LNCAP (cell line): ENCODE data around the gene ARHGAP22.

Experiments
- TF ChIP-seq, protein P1 (sequence below): fragments of 450-650 bp; IDR thresholded peaks from 2 replicates; pipeline ENCODE4 v1.5.1; 2017; ENCODE audit warnings: mild to moderate bottlenecking

ARHGAP22 gene

DNA sequence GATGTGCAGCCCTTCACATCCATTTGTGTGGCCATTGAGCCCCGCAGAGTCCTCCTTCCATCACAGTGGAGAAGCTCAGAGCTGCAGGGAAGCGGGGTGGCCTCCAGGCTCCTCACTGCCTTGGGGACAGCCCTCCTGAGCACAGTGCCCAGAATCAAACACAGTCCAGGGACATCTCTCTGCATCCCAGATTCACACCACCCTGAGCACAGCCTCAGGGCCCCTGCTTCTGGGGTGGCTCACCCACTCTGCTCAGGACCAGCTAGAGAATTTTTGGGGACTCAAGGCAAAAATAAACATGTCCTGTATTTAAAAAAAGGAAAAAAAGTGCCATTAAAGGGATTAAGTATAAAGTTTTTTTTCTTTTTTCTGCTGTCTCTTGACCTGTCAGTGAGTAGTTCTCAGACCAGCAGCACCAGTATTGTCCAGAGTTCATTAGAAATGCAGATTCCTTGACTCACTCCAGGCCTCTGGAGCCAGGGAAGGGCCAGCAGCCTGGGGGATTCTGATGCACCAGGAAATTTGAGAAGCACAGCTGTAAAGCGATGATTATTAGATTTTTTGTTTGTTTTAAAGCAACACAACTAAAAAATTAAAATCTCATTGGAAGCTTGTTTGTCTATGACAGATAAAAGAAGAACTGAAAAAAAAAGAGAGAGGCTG lies 61.6 kb downstream of the ARHGAP22 start:
- TF ChIP-seq, protein P1, sequence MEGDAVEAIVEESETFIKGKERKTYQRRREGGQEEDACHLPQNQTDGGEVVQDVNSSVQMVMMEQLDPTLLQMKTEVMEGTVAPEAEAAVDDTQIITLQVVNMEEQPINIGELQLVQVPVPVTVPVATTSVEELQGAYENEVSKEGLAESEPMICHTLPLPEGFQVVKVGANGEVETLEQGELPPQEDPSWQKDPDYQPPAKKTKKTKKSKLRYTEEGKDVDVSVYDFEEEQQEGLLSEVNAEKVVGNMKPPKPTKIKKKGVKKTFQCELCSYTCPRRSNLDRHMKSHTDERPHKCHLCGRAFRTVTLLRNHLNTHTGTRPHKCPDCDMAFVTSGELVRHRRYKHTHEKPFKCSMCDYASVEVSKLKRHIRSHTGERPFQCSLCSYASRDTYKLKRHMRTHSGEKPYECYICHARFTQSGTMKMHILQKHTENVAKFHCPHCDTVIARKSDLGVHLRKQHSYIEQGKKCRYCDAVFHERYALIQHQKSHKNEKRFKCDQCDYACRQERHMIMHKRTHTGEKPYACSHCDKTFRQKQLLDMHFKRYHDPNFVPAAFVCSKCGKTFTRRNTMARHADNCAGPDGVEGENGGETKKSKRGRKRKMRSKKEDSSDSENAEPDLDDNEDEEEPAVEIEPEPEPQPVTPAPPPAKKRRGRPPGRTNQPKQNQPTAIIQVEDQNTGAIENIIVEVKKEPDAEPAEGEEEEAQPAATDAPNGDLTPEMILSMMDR: no peak

DNA sequence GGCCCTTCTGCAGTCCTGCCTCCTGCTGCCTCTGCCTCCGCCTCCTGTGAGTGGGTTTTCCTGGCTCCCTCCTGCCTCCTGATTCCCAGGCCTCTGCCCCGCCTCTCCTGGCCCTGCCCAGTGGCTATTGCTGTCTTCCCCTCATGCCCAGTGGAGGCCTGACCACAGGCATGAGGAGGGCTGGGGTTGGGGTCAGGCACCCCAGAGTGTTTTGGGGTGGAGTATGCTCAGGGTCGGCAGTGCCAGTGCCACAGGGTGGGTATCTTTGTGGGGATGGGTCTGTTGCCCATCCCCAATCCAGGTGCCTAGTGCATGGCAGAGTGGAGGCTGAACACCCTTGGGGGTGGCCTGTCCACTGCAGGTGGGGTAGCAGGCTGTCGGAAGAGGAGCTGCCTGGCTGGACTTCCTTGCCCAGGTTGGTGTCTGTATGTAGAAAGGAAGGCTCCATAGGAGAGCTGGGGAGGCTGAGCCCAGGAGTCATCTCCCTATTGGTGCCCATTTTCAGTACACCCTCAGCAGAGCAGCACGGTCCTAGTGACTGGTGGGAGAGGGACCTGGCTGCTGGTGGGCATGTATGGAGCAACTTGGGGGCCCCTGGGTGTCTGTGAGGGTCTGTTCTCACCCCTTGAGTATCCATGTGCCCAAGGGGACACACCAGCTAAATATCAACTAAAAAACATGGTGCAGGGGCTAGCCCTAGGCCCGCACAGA lies 62.2 kb downstream of the ARHGAP22 start:
- TF ChIP-seq, protein P1: no peak

DNA sequence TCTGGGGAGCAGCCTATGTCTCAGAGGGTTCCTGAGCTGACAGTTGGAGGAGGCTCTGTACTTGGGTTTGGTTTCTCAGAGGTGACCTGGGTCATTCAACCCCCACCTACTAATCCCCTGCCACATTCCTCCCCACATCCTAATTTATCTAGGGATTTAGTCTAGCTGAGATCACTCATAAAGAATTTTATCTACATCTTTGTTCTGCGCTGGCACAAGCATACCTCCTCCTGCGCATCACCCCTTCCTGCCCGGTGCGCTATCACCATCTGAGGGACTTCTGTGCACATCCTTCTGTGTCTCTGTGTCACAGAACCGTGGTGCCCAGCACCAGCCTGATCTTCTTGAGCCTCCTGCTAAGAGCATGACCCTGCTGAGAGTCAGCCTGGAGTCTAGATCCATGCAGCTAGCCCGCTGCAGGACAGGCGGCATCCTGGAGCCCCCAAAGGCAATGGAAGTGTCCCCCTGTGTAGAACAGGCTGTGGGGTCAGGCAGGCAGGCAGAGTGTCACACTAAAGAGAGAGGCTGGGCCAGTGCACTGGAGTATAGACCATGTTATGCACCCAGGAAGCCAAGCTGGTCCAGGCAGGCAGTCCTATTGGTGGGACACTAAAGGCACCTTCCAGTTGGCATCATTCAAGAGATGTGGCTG lies 63.6 kb downstream of the ARHGAP22 start:
- TF ChIP-seq, protein P1: no peak

DNA sequence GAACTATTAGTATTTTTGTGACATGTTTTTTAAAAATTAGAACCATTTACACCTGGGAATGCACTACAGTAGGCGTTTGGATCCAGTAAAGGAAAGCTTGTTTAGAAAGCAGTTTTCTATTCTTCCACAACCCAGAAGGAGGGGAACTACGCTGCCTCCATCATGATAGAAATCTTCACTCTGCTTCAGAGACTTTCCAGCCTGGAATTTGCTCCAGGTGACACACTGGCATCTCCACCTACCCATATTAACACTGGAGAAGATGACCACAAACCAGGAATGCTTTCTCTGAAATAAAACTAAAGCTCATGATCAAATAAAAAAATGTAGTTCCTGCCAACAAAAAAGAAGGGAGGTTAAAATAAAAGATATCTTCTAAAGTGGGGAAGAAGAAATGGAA lies 66.3 kb downstream of the ARHGAP22 start:
- TF ChIP-seq, protein P1: no peak

DNA sequence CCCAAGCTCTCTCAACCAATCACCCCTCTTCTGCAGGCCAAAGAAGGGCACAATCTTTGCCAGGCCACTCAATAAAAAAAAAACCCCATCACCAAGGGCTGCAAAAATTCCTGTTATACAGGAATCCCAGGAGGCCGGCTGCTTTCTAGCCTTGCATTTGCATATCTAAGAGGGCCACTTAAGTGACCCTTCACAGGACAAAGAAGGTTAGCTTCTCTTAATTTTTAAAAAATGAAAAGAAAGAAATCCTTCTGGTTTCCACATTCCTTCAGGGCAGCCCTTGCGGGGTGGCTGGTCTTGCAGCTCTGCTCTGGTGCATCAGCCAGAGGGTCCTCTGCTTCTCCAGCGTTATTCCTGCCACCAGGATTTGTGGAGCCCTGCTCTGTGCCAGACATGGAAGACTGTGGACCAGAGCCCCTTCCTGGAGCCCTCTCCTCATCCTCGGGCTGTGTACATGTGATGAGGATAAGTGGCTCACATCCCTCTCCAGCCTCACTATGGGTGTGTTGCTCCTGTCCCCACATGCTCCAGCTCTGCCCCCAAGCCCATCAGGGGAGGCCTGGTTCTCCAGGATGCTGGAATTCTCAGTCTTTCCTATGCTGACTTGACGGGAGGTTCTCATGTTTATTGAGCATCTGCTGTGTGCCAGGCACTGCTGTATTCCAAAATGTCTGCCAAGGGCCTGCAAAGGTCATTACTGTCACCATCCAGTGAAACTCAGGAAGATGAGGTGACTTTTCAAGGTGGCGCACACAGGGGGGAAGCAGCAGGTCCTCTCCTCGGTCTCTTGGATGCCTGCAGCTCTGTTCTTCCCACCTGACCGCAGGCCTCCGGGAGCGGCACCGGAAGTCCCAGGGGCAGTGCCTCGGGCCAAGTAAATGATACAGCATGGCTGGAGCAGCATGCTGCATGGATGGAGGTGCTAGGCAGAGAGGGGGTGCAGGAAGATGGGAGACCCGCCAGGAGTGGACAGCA lies 67.7 kb downstream of the ARHGAP22 start:
- TF ChIP-seq, protein P1: no peak

DNA sequence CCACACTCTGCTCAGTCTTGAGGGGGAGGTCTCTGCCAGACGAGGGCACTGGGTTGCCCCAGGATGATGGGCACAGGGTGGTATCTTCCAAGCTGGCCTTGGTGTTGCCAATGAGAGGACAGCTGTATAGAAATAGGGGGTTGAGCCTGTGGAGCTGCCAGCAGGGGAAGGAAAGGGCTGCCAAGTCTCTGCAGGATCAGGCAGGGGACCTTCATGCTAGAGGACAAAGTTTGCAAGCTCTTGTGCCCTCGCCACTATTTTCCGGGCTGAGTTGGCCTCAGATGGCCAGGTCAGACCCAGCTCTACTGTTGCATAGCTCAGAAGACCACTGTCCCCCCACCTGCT lies 68.7 kb downstream of the ARHGAP22 start:
- TF ChIP-seq, protein P1: no peak

DNA sequence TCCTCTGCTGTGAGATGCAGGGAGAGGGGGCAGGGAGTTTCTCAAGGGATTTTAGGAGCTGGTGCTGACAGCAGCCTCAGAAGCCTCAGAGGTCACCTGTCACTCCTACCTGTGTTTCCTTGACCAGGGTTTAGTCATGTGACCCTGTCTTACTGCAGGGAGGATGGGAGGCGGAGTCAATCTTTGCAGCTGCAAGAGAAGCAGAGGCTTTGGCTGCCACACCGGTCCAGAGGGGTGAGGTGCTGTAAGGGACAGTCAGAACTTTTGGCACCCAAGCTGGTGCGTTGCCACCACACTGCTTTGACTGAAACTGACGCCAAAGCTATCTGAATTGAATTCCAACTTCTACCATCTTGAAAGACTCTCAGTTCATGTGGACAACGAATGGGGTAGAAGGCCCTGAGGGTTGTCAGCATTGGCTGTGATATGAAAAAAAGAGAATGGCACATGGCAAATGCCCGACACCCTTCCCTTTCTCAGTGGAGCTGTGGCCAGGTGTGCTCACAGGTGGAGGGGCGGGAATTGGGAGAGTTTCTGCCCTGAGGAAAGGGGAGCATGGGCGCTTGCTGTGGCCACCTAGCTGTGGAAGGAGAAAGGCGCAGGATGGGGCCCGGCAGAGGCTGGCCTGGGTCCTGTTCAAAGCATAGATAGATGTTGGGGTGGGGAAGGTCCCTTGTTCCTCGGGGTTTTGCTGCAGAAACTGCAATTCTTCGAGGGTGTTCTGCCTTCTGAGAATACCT lies 69.3 kb downstream of the ARHGAP22 start:
- TF ChIP-seq, protein P1: 0 out of 2 replicates have a peak, but pooled peaks have one; percentile 20
